Epidermal melanocyte (primary cell): ENCODE data around the gene KYAT1.

Source experiments
- DNase-seq: peaks from one replicate; pipeline ENCODE4 v3.0.0; 2011; ENCODE audit warnings: low spot score; ENCODE audit not compliant: insufficient read length

Gene KYAT1

GRCh38 chr9:128908372-128908771 lies 26.6 kb upstream of the KYAT1 start:
- DNase-seq, result no peak

- no peak for DNase-seq
Measured at GRCh38 chr9:128906741-128907140, 25.0 kb upstream of the KYAT1 start.

DNA sequence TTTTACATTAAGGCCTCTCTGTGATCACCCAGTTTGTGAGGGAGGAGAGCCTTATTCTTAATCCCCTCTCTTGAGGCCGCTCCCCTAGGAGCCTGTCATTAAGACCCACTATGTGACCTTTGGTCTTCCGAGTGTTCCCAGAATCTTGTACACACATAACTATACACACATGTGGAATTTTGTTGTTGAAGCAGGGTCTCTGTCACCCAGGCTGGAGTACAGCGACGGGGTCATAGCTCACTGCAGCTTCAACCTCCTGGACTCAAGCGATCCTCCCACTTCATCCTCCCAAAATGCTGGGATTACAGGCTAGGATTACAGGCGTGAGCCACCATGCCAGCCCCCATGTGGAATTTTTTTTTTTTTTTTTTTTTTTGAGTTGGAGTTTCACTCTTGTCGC lies 24.2 kb upstream of the KYAT1 start:
- no peak for DNase-seq

GRCh38 chr9:128903871-128904620 lies 22.3 kb upstream of the KYAT1 start:
- DNase-seq, result no peak

GRCh38 chr9:128903079-128903461 lies 21.3 kb upstream of the KYAT1 start:
- no peak for DNase-seq

- no peak for DNase-seq
Measured at GRCh38 chr9:128902351-128903078, 20.8 kb upstream of the KYAT1 start.

- no peak for DNase-seq
Measured at GRCh38 chr9:128901822-128902221, 20.1 kb upstream of the KYAT1 start.

DNA sequence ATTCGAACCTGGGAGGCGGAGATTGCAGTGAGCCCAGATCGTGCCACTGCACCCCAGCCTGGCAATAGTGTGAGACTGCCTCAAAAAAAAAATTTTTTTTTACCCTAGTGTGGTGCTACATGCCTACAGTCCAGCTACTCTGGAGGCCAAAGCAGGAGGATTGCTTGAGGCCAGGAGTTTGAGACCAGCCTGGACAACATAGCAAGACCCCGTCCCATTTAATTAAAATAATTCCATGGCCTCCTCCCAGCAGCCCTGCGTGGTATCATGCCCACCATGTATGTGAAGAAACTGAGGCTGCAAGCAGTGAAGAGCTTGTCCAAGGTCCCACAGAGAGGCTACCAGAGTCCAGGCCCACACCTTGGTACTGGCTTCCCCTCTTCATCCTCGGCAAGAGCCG lies 19.6 kb upstream of the KYAT1 start:
- no peak for DNase-seq

DNA sequence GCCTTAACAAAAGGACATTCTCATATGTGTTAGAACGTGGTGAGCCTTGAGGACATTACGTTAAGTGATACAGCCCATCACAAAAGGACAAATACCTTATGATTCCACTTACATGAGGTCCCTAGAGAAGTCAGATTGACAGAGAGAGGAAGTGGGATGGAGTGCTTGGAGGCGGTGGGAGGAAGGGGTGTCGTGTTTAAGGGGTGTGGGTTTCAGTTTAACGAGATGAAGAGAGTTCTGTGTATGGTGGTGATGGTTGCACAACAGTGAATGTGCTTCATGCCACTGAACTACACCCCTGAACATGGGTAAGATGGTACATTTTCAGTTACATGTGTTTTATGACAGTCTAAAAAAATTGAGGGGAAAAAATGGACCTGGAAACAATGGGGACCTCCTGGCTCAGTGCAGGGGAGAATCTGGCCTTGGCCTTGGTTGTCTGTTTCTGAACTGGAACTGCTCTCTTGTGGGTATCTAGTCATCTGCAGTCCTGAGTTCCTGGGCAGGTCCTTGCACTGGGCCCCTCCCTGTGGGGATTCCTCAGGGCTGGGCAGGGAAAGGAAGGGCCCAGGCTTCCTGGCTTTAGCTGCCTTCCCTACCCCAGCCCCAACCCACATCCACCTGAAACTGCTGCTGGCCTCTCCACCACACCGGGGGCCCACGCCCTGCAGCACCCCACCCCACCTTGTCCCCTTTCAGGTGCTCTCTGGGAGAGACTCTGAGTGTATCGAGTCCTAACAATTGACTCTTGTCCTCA lies 18.0 kb upstream of the KYAT1 start:
- DNase-seq, result no peak

GRCh38 chr9:128898845-128899565 lies 17.3 kb upstream of the KYAT1 start:
- DNase-seq, result no peak

DNA sequence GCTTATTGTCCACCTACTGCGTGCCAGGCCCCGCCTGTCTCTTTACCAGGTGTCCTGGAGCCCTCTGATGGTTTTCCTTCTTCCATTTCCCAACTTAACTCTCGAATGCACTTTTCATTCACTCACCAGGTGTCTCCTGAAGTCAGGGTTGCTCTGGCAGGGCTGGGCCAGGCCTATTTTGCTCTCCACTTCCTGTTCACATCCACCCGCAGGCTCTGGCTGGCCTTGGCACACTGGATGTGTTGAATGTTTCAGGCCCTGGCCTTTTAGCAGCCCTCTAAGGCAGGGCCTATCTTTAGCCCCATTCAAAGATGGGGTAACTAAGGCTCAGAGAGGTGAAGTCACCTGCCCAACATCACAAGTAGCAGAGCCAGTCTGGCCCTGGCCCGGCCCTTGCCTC lies 16.6 kb upstream of the KYAT1 start:
- DNase-seq, result no peak

GRCh38 chr9:128895556-128895955 lies 13.8 kb upstream of the KYAT1 start:
- DNase-seq, result no peak

DNA sequence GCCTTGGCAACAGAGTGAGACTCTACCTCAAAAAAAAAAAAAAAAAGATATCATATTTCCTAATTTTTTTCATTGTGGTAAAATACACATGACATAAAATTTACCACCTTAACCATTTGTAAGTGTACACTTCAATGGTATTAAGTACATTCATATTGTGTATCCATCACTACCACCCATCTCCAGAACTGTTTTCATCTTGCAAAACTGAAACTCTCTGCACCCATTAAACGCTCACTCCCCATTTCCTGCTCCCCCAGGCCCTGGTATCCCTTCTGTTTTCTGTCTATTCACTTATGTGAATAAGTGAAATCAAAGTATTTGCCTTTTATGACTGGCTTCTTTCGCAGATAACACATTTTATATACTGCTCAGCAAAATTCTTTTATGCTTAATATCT lies 13.0 kb upstream of the KYAT1 start:
- no peak for DNase-seq

GRCh38 chr9:128893354-128893753 lies 11.6 kb upstream of the KYAT1 start:
- no peak for DNase-seq

DNA sequence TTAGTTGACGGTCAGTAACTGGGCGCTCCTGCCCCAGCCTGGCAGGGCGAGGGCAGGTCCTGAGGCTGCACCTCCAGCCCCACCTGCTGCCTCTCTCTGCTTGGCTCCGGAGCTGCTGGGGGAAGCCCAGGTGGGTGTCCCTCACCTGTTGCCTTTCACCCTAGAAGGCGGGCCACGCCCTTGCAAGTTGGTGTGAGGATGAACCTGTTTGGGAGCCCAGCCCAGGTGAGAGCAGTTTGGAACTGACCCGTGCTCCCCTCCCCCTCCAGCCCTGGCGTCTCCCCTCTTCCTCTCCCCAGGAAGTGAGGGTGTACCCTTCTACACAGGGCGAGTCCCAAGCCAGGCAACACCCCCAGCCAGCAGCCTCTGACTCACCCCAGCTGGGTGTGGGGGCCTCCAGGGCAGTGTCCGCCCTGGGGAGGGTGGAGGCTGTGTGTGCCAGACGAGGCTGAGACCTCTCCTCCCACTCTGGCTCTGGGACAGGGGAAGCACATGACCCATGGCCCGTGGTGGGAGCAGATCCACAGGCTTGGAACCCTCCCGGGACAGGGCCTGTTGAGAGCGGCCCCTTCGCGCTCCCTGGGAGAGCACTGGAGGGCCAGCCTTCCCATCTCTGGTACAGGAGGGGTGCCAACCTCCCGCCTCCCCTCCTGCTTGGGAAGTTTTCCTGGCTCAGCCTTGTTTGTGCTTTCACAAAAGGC lies 10.6 kb upstream of the KYAT1 start:
- peak; percentile 86 for DNase-seq

DNA sequence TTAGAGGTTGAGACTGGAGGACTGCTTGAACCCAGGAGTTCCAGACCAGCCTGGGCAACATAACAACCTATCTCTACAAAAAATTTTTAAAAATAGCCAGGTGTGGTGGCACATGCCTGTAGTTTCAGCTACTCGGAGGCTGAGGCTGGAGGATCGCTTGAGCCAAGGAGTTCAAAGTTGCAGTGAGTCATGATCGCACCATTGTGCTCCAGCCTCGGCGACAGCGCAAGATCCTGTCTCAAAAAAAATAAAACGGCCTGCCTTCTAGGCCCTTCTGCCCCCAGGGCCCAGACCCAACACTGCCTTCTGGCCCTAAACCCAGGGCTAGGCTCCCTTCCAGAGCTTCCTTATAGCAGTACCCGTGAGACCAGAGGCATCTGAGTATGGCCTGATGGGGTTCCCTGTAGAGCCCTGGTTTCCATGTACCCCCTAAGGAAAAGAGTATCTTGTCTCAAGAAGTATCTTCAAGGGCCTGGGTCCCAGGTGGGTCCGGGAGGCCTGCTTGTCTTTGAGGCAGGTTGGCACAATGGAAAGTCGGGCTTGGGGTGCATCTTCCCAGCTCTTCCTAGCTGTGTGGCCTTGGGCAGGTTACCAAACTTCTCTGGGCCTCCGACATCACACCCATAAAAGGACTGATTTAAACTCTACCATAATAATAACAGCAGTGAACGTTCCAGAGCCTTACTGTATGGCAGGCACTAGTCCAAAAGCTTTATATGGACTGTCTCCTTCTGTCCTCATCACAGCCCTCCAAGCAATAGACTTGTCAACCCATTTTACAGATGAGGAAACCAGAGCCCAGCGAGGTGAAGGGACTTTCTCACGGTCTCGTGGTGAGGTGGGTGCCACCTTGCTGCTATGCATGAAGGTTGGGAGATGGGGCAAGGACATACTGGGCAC lies 9.8 kb upstream of the KYAT1 start:
- no peak for DNase-seq

- no peak for DNase-seq
Measured at GRCh38 chr9:128887914-128888350, 6.2 kb upstream of the KYAT1 start.

GRCh38 chr9:128887049-128887448 lies 5.3 kb upstream of the KYAT1 start:
- DNase-seq, result no peak

DNA sequence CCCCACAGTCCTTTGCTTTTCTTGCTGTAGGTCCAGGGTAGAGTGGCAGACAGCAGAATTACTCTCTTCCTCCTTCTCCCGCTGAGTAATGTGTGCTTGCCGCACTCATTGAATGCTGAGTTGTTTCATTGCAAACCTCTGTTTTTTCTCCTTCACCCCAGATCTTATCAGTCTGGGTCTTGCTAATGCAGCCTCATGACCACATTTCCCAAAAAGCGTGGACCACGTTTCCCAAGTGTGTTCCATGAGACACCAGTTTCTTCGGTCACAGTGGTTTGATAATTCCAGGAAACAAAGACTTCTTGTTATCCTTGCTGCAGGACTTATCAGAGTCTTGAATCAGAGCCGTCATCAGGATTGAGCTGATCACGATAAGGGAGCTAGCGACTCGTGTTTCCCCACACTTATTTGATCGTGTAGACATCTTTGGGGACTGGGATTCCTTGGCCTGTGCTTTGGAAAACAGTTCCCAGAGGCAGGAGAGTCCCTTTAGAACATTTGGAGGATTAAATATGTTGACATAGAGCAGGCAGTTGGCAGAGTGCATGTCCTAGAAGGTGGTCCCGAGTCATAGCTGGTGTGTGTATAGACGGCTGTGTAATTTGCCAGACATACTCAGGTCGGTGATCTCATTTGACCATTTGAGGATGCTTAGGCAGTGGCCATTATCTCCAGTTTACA lies 4.6 kb upstream of the KYAT1 start:
- DNase-seq, result no peak
